ENCODE data around the gene SLC25A29. TPM values are rescaled to one million over a fixed set of nuclear protein-coding genes. Genes with fewer than 3 reads are reported as not detected.

The SLC25A29 gene
- total and polyA plus RNA-seq, 2 of the 8 experiments (the other 6 are each of a cell fraction or from before 2014, with no cell fraction given), result 135 to 177 TPM

- WGBS, 2 experiments (ENCODE audit: extremely low coverage in 1 of 2, insufficient coverage in 1 of 2, insufficient read length in 1 of 2, insufficient replicate concordance in 2 of 2, low coverage in 1 of 2, low lambda C conversion rate in 2 of 2, missing lambda C conversion rate in 1 of 2), result 87% methylated on average over 2 of the region's 2 CpGs; no CpG with 5 or more reads in 1 of the 2 experiments
- Histone ChIP-seq H2AK5ac (ENCODE audit: low read depth, low read length) (no peak overlapping the region), H3K18ac (ENCODE audit: extremely low read depth, low read length) (no peak overlapping the region), H3K4me2 (ENCODE audit: insufficient read depth in 1 of 2, low read depth in 2 of 2, low read length in 2 of 2) (no peak overlapping the region), H3K9ac (replicated peaks in 1 of 4; ENCODE audit: extremely low read depth in 1 of 4, low read depth in 3 of 4, low read length in 3 of 4) (no peak overlapping the region), H3K4me1 (replicated peaks in 1 of 4; ENCODE audit: control insufficient read depth in 3 of 4, insufficient read depth in 4 of 4, low read length in 3 of 4) (peaks cover 2 to 18% (median 4%) of the 10 kb centered on the region in 4 experiments), H2BK5ac (ENCODE audit: low read depth, low read length) (no peak overlapping the region), H2BK12ac (ENCODE audit: low read depth, low read length) (no peak overlapping the region), H3K14ac (ENCODE audit: insufficient read length) (no peak overlapping the region), H3K79me1 (ENCODE audit: low read depth, low read length) (peaks cover 18% of the 10 kb centered on the region), H2BK120ac (replicated peaks; ENCODE audit: low read depth, low read length) (no peak overlapping the region), H3K36me3 (ENCODE audit: control insufficient read depth in 2 of 4, insufficient read depth in 4 of 4, low read length in 3 of 4) (peaks cover 7 to 30% (median 11%) of the 10 kb centered on the region in 4 experiments; a peak in 7 of 8 replicates), H3K27me3 (replicated peaks in 1 of 4; ENCODE audit: control insufficient read depth in 3 of 4, extremely low read depth in 1 of 4, insufficient read depth in 3 of 4, low read length in 3 of 4) (no peaks in the 10 kb centered on the region), H3K4ac (replicated peaks; ENCODE audit: insufficient read length, low read depth, low read length) (no peak overlapping the region), H4K91ac (replicated peaks; ENCODE audit: insufficient read length, low read length) (no peak overlapping the region), H3K79me2 (ENCODE audit: control insufficient read depth in 1 of 2, insufficient read depth in 2 of 2, low read length in 2 of 2) (peaks cover 5 to 78% of the 10 kb centered on the region in 2 experiments), H3K56ac (replicated peaks; ENCODE audit: insufficient read length, low read depth, low read length) (no peak overlapping the region), H3K27ac (ENCODE audit: low read depth, low read length) (no peak overlapping the region), H3K9me3 (ENCODE audit: insufficient read depth in 2 of 2, low read depth in 1 of 2, low read length in 1 of 2) (no peaks in the 10 kb centered on the region), H4K20me1 (replicated peaks in 1 of 2; ENCODE audit: control insufficient read depth in 1 of 2, insufficient read depth in 2 of 2, low read length in 2 of 2) (peaks cover 10 to 29% of the 10 kb centered on the region in 2 experiments), H4K8ac (ENCODE audit: extremely low read depth, insufficient read depth, low read length) (no peak overlapping the region), H2BK15ac (ENCODE audit: low read length) (no peak overlapping the region), H3K4me3 (ENCODE audit: extremely low read depth in 1 of 4, insufficient read depth in 2 of 4, low read depth in 3 of 4, low read length in 4 of 4) (no peak overlapping the region), H2BK20ac (ENCODE audit: low read length) (no peak overlapping the region), H3K23ac (ENCODE audit: insufficient read length) (no peak overlapping the region), H4K5ac (ENCODE audit: insufficient read length, low read depth, low read length) (no peak overlapping the region), H3K23me2 (ENCODE audit: low read depth, low read length) (no peaks in the 10 kb centered on the region), H2AFZ (ENCODE audit: low read length) (no peak overlapping the region)
- ChIA-PET POLR2A (ENCODE audit: partially characterized antibody) (interaction anchor here (0.7 kb wide), 1 partner anchor 41 kb away, joined by 3 read pairs; no protein-coding TSS in a partner anchor), CTCF (ENCODE audit: partially characterized antibody) (interaction anchor here (1.8 kb wide), 1 partner anchor 10 kb away, joined by 6 read pairs; no protein-coding TSS in a partner anchor)
- FAIRE-seq, result no peak
- DNase-seq (ENCODE audit: low read depth in 1 of 2, low spot score in 2 of 2), result no peak
- no peak for TF ChIP-seq TBP (IDR thresholded peaks at IDR 0.05; ENCODE audit: low read depth, low read length)
- TF ChIP-seq CHD2 (IDR thresholded peaks at IDR 0.05; ENCODE audit: low read length), result no peak
- no peak for TF ChIP-seq JUN (IDR thresholded peaks at IDR 0.05; ENCODE audit: low read depth, low read length)
- no peak for TF ChIP-seq TAF1 (IDR thresholded peaks at IDR 0.05; ENCODE audit: low read depth, low read length)
- TF ChIP-seq YY1 (IDR thresholded peaks at IDR 0.05; ENCODE audit: low read depth, low read length), result no peak
- no peak for TF ChIP-seq KDM5A (IDR thresholded peaks at IDR 0.05; ENCODE audit: low read length)
- no peak for TF ChIP-seq NRF1 (IDR thresholded peaks at IDR 0.05; ENCODE audit: low read depth, low read length)
- no peak for TF ChIP-seq GABPA (IDR thresholded peaks at IDR 0.05; ENCODE audit: borderline replicate concordance, insufficient read depth, low read length)
- no peak for TF ChIP-seq MAFK (IDR thresholded peaks at IDR 0.05; ENCODE audit: low read depth, low read length)
- no peak for TF ChIP-seq CTCF (IDR thresholded peaks at IDR 0.05; ENCODE audit: control extremely low read depth in 1 of 3, insufficient read depth in 1 of 3, low read depth in 1 of 3, low read length in 3 of 3)
- no peak for TF ChIP-seq RNF2 (IDR thresholded peaks at IDR 0.05; ENCODE audit: borderline replicate concordance, low read depth, low read length, missing control alignments, poor library complexity, severe bottlenecking)
- TF ChIP-seq RXRA (IDR thresholded peaks at IDR 0.05; ENCODE audit: insufficient read depth, low read depth, low read length), result no peak
Measured at GRCh38 chr14:100279133-100279532, 27.1 kb downstream of the SLC25A29 start.

Data from H1 (cell line).